ENCODE results near the gene DCT.

DNA sequence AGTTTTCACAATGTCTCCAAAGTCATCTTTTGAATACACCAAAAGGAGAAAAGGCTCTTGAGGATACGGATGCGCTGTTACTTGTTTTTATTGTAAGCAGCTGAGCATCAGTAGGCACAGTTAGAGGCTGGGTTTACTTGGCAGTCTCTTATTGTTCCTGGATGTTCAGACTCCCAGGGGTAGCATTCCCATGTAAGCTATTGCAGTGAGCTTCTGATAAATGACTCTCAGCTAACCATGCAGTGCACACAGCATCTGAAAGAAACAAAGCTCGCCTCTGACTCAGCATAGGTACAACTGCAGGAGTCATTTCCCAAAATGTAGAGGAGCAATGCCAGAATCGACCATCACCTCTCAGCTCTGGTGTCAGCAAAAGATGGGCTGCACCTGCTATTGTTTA is 84.8 kb downstream of the DCT start:
- no peak for TF ChIP-seq POLR2A (IDR thresholded peaks at IDR 0.05; ENCODE audit: control extremely low read depth in 1 of 2, low read depth in 2 of 2, low read length in 2 of 2)
- no peak for TF ChIP-seq RAD21 (IDR thresholded peaks at IDR 0.05 in 1 of 2, conservative IDR thresholded peaks at IDR 0.05 in 1 of 2; ENCODE audit: low read depth in 2 of 2, low read length in 2 of 2)

All from H1 (cell line).